ENCODE results near the gene MORN4. TPM values are rescaled to one million over a fixed set of nuclear protein-coding genes. Genes with fewer than 3 reads are reported as not detected.

MORN4 gene
- total RNA-seq, 1 experiment from 2014 or later = 14.5 TPM

DNA sequence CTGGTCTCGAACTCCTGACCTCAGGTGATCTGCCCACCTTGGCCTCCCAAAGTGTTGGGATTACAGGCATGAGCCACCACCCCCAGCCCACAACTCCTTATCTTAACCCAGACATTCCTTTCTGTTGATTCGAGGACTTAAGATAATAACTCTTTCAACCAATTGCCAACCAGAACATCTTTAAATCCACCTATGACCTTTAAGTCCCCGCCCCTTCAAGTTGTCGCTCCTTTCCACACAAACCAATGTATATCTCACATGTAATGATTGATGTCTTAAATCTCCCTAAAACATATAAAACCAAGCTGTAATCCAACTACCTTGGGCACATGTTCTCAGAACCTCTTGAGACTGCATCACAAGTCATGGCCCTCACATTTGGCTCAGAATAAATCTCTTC is 68.5 kb downstream of the MORN4 start:
- Mint-ChIP-seq H3K9me3 (ENCODE audit: unreplicated experiment) (peaks cover 19% of the 10 kb centered on the region), H3K27ac (ENCODE audit: low read depth, unreplicated experiment) (no peak overlapping the region), H3K4me3 (ENCODE audit: unreplicated experiment) (no peak overlapping the region), H3K36me3 (ENCODE audit: insufficient read depth, unreplicated experiment) (peaks cover 9% of the 10 kb centered on the region), H3K4me1 (ENCODE audit: insufficient read depth, unreplicated experiment) (peaks cover 7% of the 10 kb centered on the region), H3K27me3 (ENCODE audit: insufficient read depth, unreplicated experiment) (no peaks in the 10 kb centered on the region)
- ChIA-PET POLR2A (interaction anchor here (0.6 to 1.2 kb wide), 2 partner anchors 14 to 76 kb away, joined by 3 read pairs; no protein-coding TSS in a partner anchor), CTCF (interaction anchor here (1.1 to 2.2 kb wide), 4 partner anchors 11 to 102 kb away, joined by 3 to 13 read pairs (median 4); no protein-coding TSS in a partner anchor)
- intact Hi-C loops (cut with micrococcal nuclease) = no loop called here
- no TSS peak for BruUV-seq (replicated peaks)
- TF ChIP-seq CTCF (IDR thresholded peaks at IDR 0.05; ENCODE audit: unreplicated experiment) = no peak
- no peak for DNase-seq (ENCODE audit: unreplicated experiment)

Other genes with a start within 250 kb of the MORN4 start
- 66.1 and 86.7 TPM in 2 replicates for gene RRP12, start 232.2 kb downstream of the MORN4 start, total RNA-seq (2022)
- 235 and 248 TPM in 2 replicates for gene PGAM1, start 207.3 kb downstream of the MORN4 start, total RNA-seq (2022)
- gene EXOSC1, start 187.5 kb downstream of the MORN4 start, total RNA-seq (2022) = 56.5 and 62.3 TPM in 2 replicates
- gene ZDHHC16, start 187.3 kb downstream of the MORN4 start, total RNA-seq (2022) = 44.9 and 48.0 TPM in 2 replicates
- gene MMS19, start 135.1 kb downstream of the MORN4 start, total RNA-seq (2022) = 67.0 and 67.2 TPM in 2 replicates
- 7.2 and 7.8 TPM in 2 replicates for gene UBTD1, start 134.6 kb downstream of the MORN4 start, total RNA-seq (2022)
- gene ANKRD2, start 60.7 kb downstream of the MORN4 start, total RNA-seq (2022) = 1.8 and 5.8 TPM in 2 replicates
- 0.88 and 1.7 TPM in 2 replicates for gene HOGA1, start 49.1 kb downstream of the MORN4 start, total RNA-seq (2022)
- gene C10orf62, start 43.8 kb downstream of the MORN4 start, total RNA-seq (2022) = 0.26 TPM in 1 of 2 replicates, not detected in the other
- gene PI4K2A, start 7.2 kb upstream of the MORN4 start, total RNA-seq (2022) = 23.5 and 26.6 TPM in 2 replicates
- gene AVPI1, start 53.7 kb upstream of the MORN4 start, total RNA-seq (2022) = 276 and 305 TPM in 2 replicates
- 51.0 and 54.9 TPM in 2 replicates for gene MARVELD1, start 80.2 kb upstream of the MORN4 start, total RNA-seq (2022)
- gene ZFYVE27, start 103.6 kb upstream of the MORN4 start, total RNA-seq (2022) = 25.7 and 28.7 TPM in 2 replicates
- gene SFRP5, start 138.5 kb upstream of the MORN4 start, total RNA-seq (2022) = not detected in 2 replicates
- gene GOLGA7B, start 216.3 kb upstream of the MORN4 start, total RNA-seq (2022) = 0.05 TPM in 1 of 2 replicates, not detected in the other